Testis (tissue), 2 donors: ENCODE data around the gene SSBP3.

Experiments
- CTCF ChIP-seq, 3 experiments: fragments of 450-650 bp in 2 of 3; fragments of 200-600 bp in 1 of 3; sonication (generic) in 1 of 3; IDR thresholded peaks; one replicate each; pipeline ENCODE4 v1.5.1; 2016 to 2019; ENCODE audit warnings: antibody characterized with exemption in 3 of 3, mild to moderate bottlenecking in 2 of 3, moderate library complexity in 1 of 3
- POLR2A ChIP-seq: fragments of 450-650 bp; IDR thresholded peaks from one replicate; pipeline ENCODE4 v1.6.1; 2017; ENCODE audit warnings: antibody characterized with exemption, mild to moderate bottlenecking, moderate library complexity

DNA sequence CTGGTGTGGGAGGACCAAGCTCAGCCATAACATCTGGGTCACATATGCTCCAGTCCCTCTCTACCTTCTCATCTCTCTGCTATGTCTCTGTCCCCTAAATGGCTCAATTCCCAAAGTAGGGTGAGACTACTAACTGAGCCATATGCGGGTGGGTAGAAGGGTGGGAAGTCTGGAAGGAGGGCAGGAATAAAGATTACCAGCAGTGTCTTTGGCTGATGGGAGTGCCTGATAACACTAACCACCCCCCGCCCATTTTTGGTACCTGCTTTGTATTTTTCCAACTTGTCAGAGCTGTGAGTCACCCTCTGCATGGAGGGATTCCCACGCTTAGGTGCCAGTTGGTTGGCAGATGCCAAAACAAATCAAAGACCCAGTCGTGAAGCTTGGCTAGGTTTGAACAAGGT, 14.9 kb upstream of the SSBP3 start:
- TF ChIP-seq POLR2A = no peak
- no peak for TF ChIP-seq CTCF (IDR thresholded peaks at IDR 0.05)
